Left renal pelvis (tissue), 4 donors: ENCODE results near the gene BMP7. TPM values are rescaled to one million over a fixed set of nuclear protein-coding genes. Genes with fewer than 3 reads are reported as not detected.

ENCODE experiments used
- DNase-seq, 4 donors: peaks; one replicate each; pipeline ENCODE4 v3.0.0-alpha.2; 2013; ENCODE audit warnings: low read depth in 4 of 4, low spot score in 3 of 4
- polyA plus RNA-seq, 4 donors: library from polyadenylated mRNA; unstranded; fragments of 120-200 nt; gene quantifications; one replicate each; pipeline ENCODE4 v1.2.1, GENCODE V29; 2013; ENCODE audit not compliant: insufficient read length in 4 of 4

The BMP7 gene
- polyA plus RNA-seq, 4 donors: 42.7 to 90.7 (median 72.7) TPM

DNA sequence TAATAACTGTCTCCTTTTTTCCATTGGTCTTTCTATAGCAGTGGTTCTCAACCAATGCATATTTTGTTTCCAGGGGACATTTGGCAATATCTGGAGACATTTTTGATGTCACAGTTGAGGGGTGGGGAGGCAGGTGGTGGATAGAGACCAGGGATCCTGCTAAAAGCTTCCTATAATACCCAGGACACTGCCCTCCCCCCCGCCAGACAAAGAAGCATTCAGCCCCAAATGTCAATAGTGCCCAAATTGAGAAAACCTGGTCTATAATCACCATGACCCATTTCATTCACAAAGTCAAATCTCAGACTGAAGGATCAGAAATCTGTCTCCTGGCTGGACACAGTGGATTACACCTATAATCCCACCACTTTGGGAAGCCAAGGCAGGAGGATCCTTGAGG is 128.8 kb downstream of the BMP7 start:
- DNase-seq: no peak

DNA sequence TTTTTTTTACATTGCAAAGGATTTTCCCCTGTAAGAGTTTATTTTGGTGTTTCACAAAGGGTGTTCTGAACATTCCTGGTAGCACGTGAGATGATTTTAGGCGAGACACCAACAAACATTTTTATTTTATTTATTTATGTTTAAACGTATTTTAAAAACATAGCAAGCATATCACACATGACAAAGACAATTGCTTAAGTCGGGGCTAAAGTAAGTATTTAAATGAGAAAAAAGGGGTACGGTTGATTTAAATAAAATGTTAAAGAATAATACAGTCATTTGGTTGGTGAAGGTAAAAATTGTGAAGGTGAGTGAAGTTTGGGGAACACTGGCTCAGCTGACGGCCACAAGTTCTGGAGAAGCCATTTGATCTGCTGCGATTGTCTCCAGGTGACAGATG is 129.7 kb downstream of the BMP7 start:
- DNase-seq: no peak

DNA sequence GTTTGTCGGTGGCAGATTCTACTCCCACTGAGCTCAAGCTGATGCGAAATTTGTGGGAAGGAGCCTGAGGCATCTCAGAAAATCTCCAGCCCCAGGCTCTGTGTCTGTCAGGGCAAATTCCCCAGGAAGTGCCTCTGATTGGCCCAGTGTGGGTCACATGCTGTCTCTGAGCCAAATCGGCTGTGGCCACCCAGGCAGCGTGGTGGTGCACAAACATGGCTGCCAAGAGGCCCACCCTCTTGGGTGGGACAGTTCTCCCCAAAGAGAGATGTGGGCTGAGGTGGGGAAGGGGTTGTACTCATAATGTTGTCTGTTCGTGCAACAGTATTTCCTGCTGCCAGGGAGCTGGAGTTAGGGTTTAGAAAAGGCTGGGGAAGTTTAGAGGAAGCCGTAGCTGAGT is 130.6 kb downstream of the BMP7 start:
- no peak for DNase-seq

DNA sequence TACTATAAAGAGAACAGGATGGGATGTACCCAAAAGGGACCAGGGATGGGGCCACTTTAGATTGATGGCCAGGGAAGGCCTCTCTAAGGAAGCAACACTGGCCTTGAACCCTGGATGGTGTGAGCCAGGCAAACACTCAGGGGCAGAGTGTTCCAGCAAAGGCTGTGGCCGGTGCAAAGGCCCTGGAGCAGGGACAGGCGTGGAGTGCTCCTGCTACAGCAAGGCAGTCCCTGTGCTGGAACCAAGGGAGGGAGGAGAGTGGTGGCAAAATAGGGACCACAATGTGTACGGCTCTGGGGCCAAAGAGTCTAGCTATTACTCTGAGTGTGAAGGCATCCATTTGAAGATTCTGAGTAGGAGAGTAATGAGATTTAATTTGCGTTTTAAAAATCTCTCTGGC is 131.6 kb downstream of the BMP7 start:
- no peak for DNase-seq

DNA sequence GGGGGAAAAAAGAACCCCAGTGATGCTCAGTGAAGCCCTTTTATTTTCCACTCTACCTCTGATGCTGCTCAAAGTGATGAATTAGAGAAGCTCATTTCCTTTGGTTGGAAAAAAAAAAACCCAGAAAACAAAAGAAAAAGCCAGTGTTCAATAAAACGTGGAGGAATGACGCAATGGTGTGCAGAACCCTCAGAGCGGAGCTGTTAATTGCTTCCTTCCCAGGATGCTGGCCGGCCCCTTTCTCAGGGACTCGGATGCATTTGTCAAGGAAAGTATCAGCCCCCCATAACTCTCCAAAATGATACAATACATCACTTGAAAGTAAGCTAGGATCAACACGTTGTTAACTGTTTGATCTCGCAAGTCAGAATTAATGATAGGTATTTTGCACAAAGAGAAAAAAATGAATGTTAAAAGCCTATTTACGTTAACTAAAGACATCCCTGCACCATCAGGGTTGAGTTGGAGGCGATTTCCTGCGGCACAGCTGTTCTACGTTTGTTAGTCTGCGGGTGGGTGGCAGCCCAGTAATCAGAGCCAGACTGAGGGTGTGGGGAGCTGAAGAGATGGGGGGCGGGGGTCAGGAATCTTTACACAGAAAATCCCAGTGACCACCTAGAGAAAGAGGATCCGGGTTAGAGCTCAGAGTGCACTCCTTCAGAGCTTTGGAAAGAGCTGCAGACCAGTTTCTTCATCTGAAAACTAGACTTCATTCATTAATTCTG is 132.4 kb downstream of the BMP7 start:
- no peak for DNase-seq

DNA sequence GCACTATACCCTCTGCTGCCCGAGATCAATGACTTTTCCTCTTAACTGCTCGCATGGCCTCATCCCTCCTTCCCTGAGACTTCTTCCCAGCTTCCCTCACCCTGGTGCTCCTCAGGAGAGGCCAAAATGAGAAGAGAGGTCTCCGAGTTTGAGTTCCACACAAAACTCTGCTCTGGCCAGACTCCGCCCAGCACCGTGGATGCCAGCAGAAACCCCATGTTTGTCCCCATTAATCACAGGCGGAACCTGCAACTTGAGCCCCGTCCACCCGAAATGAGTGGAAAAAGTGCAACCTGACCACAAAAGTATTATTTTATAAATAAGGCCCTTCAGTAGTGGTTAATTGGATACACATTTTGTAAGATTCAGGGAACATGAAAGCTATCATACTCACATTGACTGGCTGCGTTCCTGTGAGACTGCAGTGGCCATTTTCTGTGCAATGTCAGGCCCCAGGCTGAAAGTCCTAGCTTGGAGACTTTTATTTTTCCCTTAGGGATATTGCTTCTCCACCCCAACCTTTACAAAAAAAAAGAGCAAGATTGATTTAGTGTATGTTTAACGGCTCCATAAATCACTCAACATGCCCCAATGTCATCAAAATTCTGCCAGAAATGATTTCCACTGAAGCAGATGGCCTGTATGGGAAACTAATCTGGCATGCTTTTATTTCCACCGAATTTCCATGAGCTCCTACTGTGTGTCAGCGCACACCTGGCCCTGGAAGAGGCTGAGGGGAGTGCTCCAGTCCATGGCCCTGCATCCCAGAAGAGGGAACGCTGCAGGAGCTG is 134.6 kb downstream of the BMP7 start:
- no peak for DNase-seq

DNA sequence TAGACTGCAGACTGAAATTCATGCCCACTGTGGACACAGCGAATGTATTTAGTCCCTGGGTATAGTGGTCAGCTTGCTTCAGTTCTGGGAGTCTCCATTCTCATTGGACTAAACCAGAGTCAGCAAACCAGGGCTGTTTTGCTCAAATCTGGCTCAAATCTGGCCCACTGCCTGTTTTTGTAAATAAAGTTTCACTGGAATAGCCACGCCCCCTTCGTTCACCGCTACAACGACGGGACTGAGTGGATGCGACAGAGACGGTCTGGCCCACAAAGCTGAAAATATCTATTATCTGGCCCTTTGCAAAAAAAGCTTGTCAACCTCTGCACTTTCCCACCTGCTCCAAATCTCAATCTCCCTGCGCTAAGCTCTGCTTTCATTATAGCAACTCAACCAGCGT is 135.4 kb downstream of the BMP7 start:
- DNase-seq: no peak

DNA sequence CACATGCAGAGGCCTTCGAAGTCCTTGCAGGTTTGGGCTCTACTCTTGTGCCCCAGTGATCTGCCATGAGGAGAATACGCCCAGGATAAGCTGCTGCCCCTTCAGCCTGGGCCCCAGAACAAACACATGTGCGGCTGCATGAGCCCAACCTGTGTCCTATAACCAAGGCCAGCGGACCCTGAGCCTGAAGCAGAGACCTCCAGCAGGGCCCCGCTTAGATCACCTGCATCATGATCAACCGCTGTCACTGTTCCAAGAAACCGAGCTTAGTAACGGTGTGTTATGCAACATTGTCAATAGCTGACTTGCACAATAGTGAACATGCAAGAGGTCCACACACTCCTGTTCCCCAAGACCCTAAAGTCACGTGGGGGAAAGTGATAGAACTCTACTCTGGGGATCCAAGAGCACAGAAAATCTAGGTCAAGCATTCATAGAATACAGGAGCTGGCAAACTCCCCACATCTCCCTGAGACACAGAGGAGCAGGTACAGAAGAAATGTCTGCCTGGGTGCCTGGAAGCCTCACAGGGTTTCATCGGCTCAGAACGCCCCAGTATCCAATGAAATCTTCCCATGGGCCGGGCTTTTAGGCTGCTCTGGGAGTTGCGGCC is 136.2 kb downstream of the BMP7 start:
- DNase-seq: no peak

DNA sequence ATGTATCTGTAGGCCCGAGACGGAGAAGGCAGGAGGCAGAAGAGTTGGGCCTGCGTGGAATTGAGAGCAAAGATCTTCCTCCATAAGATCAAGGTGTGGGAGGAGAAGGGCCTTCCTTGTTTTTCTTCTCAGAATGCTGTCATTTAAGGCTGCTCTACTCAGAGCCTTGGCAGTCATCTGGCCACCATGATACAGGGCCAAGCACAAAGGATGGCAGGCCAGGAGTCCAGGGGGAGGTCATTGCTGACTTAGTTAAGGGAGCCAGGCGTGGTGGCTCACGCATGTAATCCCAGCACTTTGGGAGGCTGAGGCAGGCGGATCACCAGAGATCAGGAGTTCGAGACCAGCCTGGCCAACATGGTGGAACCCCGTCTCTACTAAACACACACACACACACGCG is 137.1 kb downstream of the BMP7 start:
- no peak for DNase-seq

DNA sequence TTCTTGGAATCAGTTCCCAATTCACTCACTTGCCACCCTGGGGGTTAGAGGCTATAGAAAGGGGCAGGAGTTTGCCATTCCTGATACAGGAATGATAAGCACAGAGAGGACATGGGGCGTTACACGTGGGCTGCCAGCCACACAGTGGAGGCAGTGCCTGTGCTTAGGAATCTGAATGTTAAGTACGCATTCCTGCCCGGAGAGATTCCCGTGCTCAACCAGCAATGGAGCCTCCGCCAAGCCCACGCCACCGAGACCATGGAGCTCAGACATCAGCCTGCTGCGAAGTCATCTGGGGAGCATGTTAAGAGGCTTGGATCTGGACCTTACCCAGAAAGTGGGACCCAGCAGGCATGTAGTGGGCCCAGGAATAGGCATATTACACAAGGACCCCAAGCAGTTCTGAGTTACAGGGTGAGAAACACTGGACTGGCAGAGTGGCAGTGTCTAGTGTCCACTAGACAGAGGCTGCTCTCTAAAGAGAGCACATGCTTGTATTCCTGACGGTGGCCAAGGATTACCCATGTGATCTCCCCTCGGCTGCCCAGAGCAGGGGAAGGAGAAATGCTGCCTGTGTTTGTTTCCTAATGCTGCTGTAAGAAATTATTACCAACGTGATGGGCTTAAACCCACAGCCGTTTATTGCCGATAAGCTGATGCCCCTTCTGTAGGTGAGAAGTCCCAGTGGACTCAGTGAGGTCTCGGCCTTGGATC is 138.2 kb downstream of the BMP7 start:
- DNase-seq: no peak

DNA sequence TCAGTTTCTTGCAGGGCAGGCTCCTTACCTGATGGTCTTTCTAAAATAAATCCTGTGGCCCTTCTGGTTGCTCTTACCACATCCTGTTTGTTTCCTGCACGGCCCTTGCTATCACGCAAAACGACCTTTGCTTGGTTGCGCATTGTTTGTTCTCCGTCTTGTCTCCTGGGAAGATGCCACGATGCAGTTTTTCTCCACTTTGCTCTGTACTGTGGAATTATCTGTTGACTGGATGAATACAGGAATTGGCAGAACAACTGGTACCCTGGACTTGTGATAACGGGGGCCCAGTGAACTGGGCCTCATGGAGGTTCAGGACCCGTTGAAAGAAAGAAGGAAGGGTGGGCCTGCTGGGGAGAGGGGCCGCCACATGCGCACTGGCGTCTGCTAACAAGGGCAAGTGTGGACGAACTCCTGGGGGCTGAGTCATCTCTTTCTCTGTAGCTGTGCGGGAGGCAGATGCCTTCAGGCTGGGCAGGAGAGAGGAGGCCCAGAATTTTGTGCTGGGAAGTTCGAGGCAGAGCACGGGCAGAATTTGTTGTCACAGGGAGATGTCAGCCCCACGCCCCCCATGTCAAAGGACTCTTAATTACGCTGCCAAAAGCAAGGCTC is 139.9 kb downstream of the BMP7 start:
- DNase-seq: no peak

DNA sequence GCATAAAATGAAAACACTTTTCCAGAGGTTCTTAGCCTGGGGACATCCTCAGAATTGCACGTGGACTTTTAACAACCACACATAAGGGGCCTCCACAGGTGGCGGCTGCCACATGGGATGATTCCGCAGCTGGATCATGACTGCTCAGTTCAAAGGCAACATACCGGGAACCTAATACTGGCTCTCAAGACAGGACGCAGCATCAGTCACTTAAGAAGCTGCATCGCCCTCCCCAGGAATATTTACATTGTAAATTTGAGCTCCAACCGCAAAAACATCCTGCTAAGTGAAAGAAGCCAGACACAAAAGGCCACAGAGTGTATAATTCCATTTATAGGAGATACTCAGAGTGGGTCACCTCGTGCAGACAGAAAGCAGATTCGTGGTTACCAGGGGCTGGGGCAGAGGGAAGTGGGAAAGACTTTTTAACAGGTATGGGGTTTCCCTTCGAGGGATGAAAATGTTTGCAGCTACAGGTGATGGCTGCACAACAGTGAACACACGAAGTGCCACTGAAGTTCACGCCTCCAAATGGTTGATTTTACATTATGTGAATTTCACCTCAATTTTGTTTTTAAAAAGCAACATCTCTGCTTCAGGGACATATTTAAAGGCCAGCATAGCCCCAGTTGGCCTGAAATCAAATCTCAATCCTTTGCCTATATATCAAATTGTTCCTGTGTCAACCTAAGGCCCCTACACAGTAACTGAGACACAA is 141.5 kb downstream of the BMP7 start:
- no peak for DNase-seq

DNA sequence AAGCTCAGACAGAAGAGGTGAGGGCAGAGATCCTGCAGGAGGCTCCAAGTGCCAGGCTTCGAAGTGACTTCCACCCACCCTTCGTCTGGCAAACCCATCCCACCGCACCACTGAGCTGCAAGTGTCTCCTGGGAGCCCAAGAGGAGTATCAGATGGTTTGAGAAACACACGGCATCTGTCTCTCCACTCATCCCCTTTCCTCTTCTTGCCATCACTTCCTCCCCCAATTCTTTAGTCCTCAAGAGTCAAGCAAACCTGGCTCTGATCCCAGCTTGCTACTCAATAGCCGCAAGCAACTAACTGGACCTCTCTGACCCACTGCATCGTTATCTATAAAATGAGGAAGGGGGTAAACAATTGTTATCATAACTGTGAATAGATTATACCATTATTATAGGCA is 142.1 kb downstream of the BMP7 start:
- DNase-seq: no peak

DNA sequence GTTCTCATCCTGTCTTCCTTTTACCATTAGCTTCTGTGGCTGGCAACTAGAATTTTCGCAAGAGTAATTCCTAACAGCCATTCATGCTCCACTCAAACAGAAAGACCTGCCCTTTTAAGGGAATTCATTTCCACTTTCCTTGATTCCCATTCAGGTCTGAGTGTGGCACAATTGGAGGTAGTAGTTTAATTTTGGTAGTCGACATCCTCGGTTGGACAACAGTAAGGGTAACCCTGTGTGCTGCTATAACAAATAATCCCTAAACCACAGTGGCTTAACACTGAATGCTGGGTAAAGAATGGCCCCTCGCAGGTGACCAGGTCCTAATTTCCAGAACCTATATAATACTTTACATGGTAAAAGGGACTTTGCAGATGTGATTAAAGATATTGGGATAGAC is 142.9 kb downstream of the BMP7 start:
- no peak for DNase-seq

DNA sequence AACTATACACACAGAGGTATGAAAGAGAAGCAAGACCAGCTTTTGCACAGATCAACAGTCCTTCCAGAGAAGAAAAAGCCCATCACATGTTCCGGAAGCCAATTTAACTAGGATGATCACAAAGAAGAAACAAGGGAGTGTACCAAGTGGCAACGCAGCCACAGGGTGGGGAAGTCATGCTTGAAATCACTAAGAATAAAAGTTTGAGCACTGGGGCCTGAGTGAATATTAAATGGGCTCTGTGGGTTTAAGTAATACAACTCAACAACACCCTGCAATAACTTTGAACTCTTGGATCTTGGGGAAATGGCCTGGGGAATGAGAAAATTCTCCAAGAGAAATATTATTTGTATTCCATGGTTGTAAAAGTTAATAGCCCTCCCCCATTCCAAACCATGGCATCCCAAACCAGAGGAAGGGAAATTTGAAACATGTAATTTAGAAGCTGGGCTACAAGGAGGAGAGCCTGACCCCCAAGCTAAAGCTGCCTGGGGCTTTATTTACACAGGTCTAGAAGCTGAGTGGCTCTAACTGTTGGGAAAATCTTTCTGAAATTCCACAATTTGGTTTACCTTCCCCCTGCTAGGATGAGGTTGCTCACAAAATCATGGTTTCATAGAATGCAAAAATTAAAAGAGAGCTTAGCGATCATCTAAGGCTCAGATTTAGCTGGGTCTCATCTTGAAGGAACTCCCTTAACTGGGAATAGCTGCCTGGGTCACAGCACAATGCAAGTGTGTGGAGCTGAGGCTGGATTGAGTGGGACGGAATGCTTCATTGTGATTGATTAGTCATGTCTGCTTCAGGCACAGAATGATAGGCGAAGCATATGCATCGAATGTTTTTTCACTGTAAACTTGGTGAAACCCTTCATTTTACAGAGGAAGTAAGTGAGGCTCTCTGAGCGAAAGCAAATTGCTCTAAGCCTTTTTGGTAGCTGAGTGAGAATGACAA is 143.6 kb downstream of the BMP7 start:
- peak in 2 of 4 donors; percentile 28 to 42 for DNase-seq

DNA sequence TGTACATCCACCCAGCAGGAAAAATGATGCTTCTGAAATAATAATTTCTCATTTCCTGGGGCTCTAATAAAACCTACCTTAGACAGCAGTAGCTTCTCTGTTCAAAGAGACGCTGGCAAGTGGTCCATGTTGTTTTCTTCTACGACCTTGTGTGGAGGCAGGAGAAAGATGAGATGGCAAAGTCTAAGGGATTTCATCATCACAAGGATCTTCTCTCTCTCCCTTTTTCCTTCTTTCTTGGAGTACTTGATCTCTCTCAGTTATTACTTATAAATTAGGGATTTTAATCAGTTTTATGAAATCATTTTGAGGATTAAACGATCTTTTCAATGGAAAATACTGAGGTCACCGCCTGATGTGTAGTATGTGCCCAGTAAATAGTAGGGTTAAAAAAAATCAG is 147.5 kb downstream of the BMP7 start:
- DNase-seq: no peak
